DMS153 (cell line): ENCODE data around the gene GSK3A.
A peak's percentile ranks its signal among the peaks of the same experiment; 100 is the strongest.

Experiments used
- DNase-seq: peaks from one replicate; lab custom pipeline; 2025; lab: John Stamatoyannopoulos, UW

GSK3A gene

DNA sequence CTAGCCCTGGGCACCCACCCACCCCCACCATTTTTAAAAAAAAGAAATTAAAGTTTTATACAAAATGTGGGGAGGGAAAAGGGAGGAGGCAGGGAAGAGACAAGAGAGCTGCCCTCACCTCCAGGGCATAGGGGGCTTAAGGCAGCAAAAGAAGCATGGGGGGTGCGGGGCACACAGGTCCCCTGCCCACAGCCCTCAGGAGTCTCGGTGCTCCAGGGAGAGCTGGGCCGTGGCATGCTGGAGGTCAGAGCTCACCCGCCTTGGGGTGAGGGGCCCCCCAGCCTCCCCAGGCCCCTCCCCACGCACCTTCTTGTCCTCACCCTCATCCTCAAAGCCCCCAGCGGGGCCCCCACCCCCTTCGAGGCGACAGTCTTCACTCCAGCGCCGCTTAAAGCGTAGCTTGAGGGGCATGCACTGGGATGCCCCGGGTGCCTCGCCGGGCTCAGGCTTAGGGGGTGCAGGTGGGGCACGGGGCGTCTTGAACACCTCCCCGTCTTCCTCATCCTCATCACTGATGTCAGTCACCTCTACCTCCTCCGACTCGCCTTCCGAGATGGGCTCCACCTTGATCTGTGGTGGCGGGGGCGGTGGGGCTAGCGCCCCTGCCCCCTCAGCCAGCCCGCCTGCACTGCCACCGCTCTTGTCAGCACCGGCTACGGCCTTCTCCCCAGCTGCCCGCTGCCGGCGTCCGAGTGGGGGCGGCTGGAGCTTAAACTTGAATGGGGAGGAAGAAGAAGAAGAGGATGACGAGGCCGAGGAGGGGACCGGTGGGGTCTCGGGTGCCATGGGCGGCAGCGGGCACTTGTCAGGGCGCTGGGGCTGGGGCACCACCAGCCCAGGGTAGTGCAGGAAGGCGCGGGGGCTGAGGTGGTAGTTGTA lies 6.1 kb upstream of the GSK3A start:
- DNase-seq = no peak

DNA sequence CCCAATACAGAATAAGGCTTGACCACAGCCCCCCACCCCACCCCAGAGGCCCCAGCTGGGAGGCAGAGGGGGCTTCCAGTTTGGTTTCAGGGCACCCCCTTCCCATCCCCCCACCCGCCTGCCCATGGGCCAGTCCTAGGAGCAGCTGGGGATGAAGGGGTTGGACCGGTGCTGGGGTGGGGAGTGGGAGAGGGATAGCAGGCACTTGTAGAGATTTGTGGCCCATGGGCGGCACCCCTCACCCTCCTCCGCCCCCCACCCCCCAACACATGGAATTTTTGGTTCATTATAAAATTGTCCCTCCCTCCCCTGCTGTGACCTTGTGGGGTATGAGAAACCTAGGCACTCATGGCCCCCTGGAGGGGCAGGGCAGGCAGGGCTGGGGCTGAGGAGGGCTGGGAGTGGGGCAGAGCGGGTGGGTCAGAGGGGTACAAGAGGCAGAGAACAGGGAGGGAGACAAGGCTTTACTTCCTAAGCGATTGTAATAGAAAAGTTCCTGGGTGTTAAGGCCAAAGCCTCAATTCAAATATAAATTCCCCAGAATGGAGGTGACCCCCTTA lies 5.3 kb upstream of the GSK3A start:
- DNase-seq = no peak

DNA sequence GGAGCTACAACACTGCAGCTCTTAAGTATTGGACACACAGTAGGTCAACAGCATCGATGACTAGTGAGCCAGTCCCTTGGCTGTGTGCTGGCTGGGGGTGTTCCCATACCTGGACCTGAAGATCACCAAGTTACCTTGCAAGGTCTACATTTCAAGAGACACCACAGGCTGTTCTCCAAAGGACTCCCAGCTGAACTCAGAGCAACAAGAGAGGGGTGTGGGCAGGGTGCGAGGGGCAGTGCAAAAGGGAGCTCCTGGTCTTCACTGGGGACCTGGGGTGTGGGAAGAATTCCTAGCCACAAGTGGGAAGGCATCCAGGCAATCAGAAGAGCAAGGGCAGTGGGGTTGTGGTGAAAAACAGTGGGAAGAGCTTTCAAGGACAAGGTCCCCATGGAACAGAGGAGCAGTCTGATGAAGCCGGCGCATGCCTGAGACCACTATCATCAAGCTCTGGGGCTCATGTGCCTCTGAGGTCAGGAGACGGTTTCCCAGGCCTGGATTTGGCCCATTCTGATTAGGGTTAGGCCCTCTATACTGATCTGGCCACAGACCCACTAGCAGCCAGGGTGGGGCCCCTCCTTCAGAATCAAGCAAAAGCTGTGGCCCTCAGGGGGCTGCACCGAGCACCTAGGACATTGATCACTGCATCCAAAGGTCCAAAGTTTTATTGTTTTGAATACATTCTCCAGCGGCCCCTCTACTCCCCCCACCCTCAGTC lies 4.7 kb upstream of the GSK3A start:
- no peak for DNase-seq

DNA sequence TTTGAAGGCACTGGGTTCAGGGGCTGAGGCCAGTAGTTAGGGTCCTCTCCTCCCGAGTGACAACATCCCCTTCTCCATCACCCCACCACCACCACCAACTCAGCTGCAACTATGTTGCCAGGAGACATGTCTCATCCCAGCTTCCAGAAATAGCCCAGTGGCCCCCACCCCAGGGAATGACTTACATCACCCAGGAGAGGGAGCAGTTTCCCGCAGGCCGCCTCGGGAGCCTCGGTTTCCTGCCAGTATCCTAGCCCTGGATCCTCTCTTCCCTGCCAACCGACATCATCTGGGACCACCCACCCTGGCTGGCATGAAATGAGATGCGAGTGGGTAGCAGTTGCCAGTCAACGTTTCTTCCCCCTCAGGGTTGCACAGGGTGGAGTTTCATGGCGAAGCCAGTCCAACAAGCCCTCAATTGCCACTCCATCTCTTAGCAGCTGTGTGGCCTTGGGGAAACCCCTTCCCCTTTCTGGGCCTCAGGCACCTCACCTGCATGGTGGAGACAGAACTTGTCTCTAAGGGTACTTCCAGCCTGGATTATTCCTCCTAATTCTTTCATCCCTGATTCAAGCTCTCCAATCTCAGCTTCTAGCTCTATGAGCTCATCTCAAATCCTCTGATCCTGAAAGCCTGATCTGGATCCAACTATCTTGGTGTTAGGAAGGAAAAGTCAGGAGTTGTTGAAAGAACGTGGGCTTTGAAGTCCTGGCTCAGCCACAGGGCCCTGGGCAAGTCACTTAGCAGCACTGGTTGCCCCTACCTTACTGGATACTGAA lies 3.9 kb upstream of the GSK3A start:
- DNase-seq = peak; percentile 37

DNA sequence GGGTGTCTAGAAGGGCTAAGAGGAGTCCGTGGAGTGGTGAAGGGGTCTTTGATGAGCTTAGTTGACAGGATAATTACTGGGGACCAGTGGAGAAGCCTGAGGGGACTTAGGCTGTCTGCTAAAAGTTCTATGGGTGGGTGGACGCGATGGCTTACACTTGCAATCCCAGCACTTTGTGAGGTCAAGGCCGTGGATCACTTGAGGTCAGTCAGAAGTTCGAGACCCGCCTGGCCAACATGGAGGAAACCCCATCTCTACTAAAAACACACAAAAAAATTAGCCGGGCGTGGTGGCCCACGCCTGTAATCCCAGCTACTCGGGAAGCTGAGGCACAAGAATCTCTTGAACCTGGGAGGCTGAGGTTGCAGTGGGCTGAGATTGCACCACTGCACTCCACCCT lies 2.8 kb upstream of the GSK3A start:
- no peak for DNase-seq

DNA sequence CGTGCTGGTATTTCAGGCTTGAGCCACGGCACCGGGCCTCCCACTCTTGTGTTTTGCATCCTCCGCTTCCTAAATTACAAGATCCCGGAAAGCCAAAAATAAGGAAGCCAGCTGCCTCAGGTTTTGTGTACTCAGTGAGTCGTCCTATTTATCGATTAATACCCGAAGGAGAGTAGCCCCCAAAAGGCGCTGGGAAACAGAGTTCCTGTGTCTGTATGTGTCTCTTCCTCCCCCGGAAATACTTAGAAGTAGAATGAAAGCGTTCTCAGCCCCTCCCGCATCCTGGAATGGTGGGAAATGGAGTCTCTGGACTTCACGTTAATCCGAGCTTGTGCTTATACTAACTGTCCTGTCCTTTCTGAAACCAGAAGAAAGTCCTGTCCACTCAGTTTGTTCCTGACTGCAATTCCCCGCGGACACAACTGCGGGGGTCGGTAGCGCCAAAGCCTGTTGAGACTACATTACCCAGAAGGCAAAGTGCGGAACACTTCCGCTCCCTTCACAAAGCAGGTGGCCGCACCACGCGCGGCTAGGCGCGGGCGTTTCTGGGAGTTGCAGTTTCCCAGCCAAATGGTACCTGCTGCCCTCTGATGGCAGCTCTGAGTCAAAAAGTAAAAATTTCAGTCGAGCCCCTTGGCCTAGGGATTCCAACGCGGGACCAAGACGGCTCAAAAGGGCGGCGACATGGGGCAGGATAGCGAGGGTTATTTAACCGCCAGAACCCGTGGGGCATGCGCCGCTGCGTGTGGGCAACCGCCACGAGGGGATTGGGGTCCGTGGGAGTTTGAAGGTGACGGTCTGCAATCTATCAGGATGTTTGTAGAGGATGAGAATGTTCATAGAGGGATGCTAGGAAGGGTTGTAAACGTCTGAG lies 2.2 kb upstream of the GSK3A start:
- peak; percentile 87 for DNase-seq

DNA sequence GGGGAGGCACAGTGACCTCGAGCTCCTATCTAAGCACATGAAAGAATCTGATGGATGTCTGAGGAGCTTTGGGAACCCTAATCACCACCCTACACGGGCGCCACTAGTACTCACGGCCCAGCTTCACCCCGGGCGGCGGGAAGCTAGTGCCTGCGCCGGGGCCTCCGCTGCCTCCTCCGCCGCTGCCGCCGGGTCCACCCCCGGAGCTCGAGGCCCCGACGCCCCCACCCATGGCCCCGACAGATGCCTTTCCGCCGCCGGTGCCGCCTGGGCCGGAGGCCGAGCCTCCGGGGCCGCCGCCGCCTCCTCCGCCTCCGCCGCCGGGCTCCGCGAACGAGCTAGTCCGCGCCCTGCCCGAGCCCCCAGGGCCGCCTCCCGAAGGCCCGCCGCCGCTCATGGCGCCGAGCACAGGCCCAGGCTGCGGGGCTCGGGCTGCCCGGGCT lies 312 bp downstream of the GSK3A start:
- DNase-seq = no peak

DNA sequence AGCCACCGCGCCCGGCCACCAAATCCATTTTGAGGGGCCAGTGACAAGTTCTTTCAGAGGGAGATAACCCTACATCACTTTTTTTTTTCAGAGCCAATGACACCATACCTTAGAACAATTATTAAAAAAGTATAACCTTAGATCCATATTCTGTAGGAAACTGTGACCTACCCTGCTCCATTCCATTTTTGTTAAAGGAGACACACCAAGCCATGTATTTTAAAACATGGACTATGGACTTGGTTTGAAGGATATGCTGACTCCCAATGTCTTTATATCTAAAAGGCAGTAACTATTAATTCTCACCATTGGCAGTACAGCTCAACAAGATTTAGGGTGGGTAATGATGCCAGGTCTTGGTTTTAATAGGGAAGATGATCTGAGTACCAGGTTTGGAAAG lies 1.1 kb downstream of the GSK3A start:
- DNase-seq = no peak

DNA sequence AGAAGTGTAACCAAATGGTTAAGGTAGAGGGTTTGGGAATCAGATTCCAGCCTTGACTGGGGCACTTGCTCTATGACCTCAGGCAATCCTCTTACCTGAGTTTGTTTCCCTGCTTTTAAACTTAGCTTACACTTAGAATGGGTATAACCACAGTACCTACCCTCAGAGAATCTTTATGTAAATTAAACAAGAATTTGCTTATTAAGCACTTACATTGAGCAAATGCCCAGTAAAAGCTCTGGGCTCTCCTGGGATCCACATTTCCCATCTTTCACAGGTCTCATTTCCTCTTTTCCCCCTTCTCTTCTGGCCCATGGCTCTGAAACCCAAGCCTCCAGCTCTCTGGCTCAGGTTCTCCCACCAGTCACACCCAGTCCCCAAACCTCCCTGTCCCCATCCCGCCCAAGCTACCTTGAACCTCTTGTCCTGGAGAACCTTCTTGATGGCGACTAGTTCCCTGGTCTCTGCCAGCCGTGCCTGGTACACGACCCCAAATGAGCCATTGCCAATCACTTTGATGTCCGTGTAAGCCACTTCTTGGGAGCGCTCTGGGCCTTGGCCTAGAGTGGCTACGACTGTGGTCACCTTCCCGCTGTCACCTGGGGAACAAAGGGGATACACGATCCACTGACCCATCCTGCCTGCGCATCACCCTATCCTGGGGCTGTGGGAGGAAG lies 2.7 kb downstream of the GSK3A start:
- DNase-seq = no peak

DNA sequence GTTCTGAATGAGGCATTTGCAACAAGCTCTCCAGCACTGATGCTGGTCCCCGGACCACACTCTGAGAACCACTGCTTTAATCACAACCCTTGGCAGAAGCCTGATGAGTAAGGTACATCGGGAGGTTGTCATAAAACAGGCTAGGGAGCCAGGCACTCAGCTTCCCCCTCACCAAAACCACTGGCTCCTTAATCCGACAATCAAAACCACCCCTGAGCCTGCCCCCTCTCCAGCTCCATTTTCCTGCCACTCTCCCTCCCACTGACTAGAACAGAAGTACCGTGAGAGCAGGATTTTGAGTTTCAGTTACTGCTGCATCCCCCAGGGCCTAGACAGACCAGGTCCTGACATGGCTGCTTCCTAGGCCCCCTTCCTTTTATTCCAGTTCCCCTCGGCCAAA lies 7.2 kb downstream of the GSK3A start:
- DNase-seq = no peak

DNA sequence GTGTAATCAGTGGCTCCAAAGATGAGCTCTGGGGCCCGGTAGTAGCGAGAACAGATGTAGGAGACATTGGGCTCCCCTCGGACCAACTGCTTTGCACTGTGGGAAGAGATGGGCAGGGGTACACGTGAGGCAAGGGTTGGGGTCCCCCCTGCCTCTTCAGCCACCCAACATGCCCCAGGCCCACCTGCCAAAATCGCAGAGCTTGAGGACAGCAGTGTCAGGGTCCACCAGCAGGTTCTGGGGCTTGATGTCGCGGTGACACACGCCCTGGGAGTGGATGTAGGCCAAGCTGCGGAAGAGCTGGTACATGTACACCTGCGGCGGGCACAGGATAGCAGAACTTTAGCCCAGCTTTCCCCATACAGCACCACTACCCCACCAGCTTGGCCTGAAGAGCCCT lies 8.0 kb downstream of the GSK3A start:
- no peak for DNase-seq

DNA sequence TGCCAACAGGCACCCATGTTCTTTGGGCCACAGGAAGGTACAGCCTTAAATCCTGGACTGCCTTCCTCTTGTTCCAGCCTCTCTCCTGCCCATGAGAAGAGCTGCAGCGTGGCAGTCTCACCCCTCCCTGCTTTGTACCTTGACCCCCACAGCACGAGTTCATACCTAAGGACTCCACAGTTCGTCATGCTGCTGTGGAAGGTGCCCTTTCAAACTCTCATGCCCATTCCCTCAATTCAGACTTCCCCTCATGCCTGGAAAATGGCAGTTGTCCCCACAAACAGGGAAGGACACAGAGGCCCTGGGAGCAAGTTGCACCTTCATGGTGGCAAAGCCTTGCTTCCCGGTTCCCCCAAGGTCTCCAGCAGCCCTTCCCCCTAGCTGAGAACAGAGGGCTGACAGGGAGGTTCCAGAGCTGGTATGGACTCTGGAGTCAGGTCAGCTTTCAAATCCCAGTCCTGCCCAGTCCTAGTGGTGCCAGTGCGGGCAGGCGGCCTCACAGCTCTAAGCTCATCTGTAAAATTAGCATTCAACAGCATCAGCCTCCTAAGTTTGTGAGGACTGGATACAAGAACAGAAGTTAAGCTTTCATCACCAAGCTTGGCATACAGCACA lies 8.6 kb downstream of the GSK3A start:
- DNase-seq = no peak

DNA sequence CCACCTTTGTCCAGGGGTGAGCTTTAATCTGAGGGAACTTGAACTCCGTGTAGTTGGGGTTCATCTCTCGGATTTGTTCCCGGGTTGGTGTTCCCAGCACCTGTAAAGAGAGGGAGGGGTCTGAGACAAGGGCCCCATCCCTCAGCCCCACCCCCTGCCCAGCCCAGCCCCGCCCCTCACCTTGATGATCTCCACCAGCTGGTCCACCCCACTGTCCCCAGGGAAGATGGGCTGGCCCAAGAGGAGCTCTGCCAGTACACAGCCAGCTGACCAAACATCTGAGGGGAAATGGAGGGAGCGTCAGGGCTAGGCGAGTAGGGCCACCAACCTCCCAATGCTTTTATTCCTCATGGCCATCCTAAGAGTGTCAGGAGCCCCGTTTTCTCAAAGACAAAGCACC lies 9.3 kb downstream of the GSK3A start:
- DNase-seq = no peak

DNA sequence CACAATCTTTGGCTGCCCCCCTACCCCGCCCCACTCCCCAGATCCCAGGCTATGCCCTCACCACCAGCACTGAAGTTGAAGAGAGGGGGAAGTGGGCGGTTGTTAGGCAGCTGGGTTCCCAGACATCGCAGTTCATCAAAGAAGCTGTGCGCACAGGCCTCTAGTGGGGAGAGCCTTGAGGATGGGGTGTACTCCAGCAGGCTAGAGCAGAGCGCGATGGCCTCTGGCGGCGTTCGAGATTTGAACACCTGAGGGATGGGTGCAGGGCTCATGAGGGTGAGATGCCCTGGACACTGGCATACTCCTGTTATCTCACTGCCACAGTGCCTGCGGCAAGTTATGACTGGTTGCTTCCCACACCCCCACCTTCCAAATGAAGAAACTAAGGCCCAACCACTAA lies 10.0 kb downstream of the GSK3A start:
- DNase-seq = no peak

DNA sequence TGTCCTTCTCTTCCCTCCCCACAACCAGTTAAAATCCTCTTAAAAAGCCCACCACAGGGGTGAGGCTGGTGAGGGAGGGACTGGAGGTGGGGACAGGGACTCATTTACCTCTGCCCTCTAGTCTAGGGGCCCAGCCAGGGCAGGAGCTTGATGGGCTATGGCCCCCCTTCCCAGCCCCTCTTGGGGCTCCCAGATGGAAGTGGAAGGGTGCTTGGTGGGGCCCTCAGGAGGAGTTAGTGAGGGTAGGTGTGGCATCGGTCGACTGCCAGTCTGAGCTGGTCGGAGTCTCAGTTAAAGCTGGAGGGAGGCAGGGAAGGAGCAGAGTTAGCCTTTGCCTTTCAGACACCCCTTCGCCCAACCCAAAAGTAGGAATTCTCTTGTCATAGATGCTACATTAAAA lies 11.8 kb downstream of the GSK3A start:
- no peak for DNase-seq

DNA sequence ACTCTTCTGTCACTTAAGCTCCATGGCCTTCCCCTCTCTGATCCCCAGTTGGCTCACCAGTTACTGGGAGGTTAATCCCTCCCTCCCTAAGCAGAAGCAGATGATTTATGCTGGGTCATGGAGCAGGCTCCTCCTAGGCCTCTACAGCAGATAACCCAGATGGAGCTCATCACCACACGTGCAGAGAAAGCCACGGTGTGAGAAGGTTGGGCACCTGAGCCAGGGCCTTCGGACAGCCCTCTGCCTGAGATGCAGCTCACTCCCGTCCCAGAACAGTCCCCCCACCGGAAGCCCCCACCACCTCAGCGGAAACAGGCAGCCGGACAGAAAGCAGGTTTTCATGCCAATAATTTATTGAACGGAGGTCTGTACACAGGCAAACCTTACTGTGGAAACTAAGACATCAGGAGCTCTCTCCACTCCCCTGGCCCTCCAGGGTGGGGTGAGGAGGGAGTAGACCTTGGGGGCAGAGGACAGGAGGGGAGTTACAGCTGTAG lies 12.5 kb downstream of the GSK3A start:
- DNase-seq = no peak

DNA sequence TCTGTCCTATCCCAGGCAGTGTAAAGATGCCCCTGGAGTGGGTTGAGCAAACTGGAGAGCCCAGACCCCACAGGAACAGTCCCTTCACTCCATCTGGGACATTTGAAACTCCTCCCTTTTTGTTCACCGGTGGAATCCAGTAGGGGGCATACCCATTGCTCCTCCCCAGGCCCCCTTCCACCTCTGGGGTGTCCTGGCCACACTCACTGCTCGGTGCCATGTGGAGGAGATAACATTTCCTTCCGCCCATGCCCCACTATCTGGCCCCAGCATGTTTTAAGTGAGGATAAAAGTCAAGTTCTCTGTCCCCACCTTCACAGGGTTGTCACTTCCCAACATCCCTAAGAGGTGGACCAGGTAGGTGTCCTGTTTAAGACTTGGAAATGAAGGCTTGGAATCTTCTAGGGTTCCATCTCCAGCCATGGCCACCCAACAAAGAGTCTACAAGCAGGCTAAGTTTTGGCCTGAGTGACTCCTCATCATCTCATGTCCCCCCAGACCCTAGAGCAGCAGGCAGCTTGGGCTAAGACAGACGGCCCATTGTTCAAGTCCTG lies 13.0 kb downstream of the GSK3A start:
- no peak for DNase-seq

DNA sequence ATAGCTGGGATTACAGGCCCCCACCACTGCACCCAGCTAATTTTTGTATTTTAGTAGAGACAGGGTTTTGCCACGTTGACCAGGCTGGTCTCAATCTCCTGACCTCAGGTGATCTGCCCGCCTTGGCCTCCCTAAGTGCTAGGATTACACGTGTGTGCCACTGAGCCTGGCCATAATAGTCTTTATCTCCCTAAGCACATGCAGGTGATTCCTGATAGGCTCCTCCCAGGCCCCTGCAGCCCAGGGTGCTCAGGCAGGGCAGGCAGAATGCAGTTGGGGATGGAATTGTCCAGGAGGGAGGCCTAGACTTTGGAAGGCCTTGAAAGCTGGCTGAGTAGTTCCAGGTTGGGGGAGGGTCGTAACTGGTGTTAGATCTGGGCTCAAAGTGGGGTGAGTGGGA lies 13.8 kb downstream of the GSK3A start:
- DNase-seq = no peak

DNA sequence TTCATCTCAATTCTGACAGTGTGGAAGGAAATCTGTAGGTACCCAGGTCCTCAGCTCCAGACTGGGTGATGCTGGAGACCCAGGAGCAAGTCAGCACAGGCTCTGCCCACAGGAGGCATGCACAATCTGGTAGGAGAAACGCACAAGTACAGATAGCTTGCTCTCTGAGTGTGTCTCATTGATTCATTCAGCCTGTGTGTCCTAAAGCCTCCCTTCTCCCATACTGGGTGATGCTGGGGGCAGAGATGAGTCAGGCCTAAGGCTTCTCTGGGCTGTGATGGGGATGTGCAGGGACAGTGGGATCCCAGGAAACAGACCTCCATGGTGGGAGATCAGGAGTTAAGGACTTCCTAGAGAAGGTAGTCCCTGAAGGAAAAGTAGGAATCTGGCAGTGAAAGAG lies 15.5 kb downstream of the GSK3A start:
- no peak for DNase-seq
